HG03175 (cell line): ENCODE measurements around the gene KRCC1.
"Not testable (repeated sequence)": the region's sequence is repeated elsewhere in the genome, so short reads cannot be mapped to it uniquely, and the experiment has no call there.

Source experiments
- ATAC-seq: cut with Tn5 transposase; IDR thresholded peaks from one replicate; pipeline ENCODE4 v1.9.1; 2021; ENCODE audit warnings: mild to moderate bottlenecking, moderate library complexity; ENCODE audit not compliant: unreplicated experiment

KRCC1 gene

DNA sequence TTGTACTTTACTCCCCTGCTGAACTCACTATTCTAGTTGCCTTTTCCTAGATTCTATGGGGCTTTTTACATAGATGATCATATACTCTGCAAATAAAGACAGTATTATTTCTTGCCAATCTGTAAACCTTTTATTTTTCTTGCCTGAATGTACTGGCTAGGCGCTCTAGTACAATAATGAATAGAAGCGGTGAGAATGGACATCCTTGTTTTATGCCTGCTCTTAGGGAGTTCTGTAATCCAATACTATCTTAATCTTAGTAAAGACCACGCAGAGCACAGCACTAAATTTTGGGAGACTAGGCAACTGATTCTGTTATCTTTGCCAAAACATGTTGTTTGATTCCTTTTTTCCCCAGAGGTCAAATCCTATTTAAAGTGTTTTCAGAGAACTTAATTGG is 7.0 kb downstream of the KRCC1 start:
- ATAC-seq: no peak

DNA sequence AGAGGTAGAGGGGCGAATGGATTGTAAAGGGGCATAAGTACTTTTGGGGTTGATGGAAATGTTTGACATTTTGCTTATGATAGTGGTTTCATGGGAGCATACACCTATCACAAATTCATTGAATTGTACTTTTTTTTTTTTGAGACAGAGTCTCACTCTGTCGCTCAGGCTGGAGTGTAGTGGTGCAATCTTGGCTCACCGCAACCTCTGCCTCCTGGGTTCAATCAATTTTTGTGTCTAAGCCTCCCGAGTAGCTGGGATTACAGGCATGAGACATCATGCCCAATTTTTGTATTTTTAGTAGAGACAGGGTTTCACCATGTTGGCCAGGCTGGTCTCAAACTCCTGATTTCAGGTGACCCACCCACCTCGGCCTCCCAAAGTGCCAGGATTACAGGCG is 10.0 kb downstream of the KRCC1 start:
- not testable (repeated sequence) for ATAC-seq

DNA sequence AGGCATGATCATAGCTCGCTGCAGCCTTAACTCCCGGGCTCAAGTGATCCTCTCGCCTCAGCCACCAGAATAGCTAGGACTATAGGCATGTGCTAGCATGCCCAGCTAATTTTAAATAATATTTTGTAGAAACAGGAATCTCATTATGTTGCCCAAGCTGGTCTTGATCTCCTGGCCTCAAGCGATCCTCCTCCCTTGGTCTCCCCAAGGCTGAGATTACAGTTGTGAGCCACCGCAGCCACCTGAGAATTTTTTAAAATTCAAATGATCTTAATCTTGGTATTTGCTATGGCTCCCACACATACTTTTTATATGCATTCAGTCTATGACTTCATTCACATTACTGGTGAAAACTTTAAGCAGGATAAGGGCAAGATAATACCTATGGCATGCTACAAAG is 13.1 kb downstream of the KRCC1 start:
- no peak for ATAC-seq

DNA sequence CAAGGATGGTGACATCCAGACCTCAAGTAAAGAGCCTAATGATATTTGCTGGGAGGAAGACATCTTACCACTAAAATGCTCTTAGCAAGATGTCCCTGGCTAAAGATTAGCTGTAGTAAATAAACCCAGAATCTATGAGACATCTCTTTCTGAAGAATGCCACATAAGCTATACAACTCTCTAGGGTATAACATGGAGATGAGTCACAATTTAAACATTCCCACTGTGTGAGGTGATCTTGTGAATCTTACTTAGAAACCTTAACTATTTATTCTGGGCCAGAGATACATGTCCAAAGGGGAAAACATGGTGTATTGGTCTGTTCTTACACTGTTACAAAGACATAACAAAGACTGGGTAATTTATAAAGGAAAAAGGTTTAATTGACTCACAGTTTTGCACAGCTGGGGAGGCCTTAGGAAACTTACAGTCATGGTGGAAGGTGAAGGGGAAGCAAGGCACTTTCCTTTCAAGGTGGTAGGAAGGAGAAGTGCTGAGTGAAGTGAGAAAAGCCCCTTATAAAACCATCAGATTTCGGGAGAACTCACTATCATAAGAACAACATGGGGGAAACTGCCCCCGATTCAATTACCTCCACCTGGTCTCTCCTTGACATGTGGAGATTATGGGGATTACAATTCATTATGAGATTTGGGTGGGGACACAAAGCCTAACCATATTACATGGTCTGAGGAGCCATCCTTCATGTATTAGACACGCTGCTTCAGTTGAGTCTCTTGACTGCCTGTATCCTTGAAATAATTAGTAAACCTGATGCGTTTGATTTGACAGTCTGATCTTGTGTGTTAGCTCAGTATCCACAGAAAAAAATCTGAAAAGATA is 17.1 kb downstream of the KRCC1 start:
- no peak for ATAC-seq

DNA sequence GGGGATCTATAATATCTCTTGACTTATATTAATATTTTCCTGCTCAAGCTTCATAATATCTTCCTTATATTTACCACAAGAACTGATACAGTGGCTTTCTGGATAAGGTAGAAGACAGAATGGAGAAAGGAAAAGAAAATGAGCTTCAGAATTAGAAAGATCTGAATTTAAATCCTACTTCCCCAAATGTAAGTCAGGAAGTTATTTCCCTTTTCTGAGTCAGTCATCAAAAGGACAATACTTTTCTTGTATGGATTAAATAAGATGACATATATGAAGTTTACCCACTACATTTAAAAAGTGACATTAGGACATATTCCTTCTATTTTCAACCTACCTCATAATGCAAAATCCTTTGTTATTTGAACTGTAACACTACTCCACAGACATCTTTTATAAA is 19.0 kb downstream of the KRCC1 start:
- no peak for ATAC-seq

DNA sequence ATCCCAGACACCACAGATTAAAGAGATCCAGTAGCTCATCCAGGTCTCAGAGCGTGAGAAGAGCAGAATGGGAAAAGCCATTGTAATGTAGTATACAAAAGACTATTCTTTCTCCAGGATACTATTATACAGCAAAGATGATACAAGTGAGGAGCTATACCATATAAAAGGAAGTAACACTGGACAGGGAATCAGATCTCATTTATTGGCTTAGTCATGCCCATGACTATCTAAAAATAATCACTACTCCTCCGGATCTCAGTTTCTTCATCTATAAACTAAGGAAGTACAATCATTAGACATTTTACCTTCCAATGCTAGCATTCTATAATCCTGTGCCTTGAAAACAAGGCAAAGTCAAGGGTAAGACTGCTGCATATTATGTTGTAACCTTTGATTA is 19.4 kb downstream of the KRCC1 start:
- ATAC-seq: no peak

DNA sequence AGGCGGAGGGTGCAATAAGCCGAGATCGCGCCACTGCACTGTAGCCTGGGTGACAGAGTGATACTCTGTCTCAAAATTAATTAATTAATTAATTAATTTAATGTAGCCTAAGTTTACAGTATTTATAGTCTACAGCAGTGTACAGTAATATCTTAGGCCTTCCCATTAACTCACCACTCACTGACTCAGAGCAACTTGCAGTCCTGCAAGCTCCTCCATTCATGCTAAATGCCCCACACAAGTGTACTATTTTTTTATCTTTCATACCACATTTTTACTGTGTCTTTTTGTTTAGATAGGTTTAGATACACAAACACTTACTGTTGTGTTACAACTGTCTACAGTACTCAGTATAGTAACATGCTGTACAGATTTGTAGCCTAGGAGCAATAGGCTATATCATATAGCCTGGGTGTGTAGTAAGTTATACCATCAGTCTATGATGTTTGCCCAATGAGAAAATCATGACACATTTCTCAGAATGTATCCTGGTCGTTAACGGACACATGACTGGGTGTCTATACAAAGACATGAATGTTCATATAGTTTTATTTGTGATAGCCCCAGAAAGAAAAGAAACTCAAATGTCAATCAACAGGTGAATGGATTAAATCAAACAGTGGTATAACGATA is 23.4 kb downstream of the KRCC1 start:
- no peak for ATAC-seq

DNA sequence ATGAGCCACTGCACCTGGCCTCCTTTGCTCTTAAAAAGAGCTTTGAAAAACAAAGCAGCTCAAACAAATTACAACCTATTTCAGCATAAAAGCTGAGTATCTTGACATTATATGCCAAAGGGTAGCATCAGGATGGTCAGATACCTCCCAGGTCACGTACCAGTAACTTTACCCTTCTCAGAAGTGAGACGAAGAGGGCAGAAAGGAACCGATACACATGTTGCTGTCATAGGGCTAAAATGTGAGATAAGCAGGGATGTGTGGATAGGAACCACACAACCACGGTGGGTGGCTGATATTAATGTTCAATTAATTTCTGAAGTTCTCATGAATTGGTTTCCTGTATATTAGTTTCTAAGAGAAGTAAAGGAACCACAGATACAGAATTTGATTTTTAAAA is 26.7 kb downstream of the KRCC1 start:
- no peak for ATAC-seq

DNA sequence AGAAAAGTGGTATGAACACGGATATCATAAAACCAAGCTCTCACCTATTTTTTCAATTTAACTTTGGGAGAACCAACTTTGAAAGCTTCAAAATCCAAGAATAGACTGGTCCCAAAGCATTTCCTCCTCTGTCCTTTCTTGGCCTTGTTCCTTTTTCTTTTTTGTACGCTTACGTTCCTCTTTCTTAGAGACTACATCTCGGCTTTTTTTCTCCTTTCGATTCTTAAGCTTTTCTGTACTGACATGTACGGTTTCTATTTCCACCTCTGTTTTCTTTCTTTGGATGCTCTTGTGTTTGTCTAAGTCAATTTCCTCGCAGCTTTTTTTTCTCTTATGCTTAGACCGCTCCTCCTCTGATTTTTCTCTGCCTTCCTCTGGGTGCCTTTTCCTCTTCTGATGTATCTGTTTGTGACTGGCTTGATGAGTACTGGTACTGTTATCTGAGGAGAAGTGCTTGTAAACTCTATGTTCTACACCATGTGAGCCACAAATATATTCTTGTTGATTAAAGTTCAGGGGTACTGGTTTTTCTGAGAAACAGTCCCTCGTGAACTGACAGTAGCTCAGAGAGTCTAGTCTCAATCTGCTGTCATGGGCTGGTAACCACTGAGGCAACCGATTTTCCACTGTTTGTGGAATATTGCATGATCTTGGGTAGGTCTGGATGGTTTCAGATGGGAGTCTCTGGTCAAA is 27.7 kb downstream of the KRCC1 start:
- no peak for ATAC-seq

DNA sequence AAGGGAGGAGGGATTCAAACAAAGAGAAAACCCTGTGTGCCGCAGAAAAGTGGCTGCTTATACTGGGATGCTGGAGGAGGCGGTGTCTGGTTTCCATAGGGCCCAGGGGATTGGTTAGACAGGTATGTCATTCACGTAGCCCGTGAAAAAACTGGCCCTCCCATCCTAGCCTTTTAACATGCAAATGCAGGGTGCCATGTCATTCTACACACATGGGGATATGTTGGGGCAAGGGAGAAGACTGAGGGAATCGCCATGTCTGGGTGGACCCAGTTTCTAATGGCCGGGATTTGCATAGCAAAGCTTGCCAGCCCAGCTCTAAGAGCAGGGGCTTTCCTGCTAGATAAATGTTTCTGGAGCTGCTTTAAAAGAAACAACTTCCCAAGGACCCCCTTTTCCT is 31.1 kb downstream of the KRCC1 start:
- no peak for ATAC-seq

DNA sequence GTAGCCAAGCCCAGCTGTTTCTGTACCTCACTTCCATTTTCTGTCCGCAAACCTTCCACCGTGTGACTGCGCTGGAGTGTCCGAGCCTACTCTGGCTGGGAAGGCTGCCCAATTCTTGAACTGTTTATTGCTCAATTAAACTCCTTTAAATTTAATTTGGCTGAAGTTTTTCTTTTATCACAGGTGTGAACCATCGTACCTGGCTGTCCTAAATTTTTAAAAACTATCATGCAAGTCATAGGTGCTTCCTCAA is 33.0 kb downstream of the KRCC1 start:
- no peak for ATAC-seq

DNA sequence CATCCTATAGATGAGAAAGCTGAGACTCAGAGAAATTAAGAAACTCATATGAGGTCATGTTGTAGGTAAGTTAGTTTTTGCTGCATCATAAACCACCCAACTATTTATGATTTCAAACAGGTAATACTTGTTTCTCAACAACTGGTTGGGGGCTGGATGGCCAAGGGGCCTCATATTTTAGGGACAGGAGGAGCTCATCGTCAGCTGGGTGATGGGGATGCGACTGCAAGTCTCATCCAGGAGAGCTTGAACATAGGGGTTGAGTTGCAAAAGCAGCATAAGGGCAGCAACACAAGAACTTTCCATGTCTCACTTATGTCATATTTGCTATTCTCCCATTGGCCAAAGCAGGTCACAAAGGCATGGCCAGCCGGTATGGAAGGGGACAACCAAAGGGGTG is 35.6 kb downstream of the KRCC1 start:
- ATAC-seq: no peak

DNA sequence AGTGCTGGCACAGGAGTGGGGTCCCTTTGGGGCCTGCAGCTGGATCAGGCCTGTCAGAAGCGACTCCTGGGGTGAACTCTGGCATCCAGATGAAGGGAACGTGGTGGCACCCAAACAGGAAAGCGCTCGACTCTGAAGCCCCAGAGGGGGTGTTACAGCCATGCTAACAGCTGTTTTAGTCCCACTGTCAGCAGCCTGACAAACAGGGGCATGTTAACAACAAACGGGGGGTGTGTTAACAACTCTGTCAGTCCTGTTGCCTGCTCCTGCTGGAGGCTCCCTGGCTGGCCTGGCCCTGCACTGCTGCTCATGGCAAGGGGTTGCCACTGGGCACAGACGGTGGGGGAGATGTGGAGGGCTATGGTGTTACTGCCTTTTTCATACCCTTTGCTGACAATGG is 36.7 kb downstream of the KRCC1 start:
- ATAC-seq: no peak

DNA sequence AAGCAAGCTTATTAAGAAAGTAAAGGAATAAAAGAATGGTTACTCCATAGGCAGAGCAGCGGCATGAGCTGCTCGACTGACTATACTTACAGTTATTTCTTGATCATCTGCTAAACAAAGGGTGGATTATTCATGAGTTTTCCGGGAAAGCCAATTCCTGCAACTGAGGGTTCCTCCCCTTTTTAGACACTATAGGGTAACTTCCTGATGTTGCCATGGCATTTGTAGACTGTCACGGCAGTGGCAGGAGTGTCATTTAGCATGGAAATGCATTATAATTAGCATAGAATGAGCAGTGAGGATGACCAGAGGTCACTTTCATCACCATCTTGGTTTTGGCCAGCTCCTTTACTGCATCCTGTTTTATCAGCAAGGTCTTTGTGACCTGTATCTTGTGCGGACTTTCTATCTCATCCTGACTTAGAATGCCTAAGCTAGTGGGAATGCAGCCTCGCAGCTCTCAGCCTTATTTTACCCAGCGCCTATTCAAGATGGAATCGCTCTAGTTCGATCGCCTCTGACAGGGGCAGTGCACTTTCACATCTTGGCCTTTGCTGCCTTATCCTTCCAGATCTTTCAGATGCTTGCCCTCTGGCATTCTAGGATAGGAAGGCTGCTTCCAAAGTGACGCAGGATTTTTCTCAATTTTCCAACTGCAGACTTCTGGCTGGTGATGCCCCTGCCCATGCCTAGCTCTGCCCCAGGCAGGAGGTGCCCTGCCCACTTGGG is 37.3 kb downstream of the KRCC1 start:
- ATAC-seq: not testable (repeated sequence)

DNA sequence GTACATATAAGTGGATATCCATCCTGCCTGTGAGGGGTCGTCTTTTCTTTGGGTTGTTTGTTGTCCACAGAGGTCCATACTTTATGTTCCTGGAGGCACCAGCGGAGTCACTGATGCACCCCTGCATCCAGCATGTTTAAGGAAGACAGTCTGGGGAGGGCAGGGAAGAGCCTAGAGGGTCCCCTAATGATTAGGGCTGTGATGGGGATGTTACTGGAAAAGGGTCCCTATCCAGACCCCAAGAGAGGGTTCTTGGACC is 37.9 kb downstream of the KRCC1 start:
- ATAC-seq: not testable (repeated sequence)

DNA sequence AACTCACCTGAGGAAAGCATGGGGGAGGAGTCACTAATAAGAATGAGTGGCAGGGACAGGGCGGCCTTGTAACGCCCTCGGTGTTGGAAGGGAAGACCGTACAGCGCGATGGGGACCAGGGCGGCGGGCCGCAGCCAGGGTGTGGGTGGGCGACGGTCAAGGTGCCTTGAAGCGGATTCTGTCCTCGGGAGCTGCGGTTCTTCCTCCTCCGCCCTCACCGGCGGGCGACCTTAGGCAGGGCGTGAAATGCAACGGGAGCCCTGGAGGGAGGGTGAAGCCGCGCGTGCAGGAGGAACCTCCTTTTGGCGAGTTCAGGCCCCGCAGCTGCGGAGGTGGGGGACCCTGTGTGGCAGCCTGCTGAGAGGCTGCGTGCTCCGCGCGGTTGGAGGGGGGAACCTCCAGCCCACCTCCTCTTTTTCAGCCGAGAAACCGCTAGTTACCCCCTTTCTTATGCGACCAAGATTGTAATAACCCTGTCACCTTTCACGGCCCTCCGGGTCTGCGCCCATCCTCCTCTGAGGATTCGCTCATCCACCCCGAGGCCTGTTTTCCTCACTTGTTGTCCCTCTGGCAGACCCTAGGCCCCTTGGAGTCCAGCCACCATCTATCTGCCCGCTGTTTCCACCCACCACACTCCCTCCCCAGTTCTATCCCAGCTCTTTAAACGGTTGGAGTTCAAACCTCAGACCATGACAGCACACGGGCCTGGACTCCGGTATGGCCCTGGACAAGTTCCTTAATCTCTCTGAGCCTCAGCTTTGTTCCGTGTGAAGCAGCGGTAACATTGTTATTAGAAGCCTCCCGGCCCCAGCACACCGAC is 38.4 kb downstream of the KRCC1 start:
- peak; percentile 64 for ATAC-seq

DNA sequence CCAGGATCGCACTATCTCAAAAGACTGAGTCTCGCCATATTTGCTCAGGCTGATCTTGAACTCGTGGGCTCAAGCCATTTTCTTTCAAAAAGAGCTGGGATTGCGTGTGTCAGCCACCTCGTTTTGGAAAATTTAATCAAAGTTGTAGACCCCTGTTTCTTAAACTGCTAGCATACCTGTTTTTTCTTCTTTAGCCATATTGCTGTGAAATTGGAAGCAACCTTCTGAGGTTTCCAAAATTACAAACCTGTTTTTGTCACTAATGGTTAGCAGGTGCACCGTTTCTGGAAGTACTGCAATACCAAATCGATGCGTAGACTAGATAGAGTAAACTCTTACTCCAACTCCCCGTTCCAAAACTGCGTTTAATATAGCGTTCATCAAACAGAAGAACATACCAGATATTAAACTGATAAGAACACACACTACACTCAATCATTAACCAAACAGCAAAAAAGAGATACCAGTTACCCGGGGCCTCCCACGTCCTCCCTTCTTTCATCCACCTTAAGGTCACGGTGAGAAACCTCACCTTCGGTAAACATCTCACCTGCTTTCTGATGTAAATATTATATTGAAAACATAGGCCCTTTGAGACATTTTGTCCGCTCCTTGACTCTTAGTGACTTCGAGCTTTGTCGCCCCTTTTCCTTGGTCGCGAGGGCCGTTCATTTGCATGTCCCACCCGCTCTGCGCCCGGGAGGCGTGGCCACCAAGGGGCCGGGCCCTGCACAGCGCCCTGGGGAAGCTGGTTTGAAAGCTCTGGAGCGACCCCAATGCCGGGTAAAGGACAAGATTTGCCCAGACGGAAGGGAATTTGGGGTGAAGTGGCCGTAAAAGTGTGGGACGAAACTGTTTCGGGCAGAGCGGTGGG is 39.3 kb downstream of the KRCC1 start, which contains the start of gene RNU2-63P:
Gene RNU2-63P (minus strand): TSS at position 462 of the 874 bp plus-strand sequence.
- ATAC-seq: peak; percentile 83

DNA sequence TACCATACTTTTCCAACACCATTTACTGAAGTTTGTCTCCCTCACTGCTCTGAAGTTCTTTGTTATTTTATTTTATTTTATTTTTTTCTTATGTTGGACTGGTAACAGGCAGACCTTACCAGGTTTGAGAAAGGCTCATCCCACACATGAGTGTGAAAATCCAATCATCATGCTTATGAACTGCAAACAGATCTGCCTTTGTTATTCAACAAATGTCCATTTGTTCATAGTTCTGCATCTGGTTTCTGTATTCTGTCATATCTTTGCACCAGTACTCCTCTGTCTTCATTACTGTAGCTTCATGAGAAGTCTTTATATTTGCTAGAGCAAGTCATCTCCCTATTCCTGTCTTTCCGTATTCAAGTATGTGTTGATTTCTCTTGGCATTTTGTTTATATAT is 44.6 kb downstream of the KRCC1 start:
- ATAC-seq: no peak

DNA sequence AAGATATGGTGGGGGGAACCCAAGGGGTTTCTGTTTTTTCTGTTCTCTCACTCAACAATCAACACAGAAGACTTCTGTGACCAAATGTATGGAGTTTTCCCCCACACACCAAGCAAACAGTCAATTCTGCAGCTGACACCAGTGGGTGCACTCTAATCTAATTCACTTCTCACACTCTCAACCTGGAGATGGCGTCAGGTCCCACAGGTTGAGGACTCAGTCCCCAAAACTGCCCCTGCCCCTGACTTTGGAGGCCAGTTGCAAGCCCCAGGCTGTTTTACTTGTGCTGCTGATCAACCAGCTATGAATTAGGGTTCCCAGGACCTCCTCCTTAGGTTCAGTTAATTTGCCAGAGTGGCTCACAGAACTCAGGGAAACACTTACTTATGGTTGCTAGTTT is 45.4 kb downstream of the KRCC1 start:
- ATAC-seq: no peak

DNA sequence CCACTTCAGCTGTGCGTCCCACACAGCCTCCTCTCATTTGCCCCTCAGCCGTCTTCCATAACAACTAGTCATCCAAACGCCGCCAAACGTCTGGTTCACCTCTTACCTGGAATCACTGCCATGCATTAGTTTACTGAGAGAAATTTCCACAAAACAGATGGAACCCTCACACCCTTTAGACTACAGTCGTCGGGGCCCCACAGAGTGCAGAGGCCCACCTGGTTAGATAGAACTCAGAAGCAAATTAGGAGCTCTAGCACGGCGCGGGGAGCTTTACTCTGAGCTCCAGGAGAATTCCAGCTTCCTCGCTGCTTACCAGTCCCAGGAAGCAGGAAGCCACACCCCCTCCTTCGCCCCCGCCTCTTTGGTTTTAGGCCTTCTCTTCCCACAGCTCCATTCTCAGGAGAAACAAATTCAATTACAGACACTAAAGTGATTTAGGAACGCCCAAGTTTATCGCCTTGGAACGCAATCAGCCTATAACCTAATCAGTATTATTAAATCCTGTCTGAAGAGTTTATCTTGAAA is 48.6 kb downstream of the KRCC1 start:
- no peak for ATAC-seq
